HepG2 (cell line): ENCODE results near the gene NRSN2. TPM values are rescaled to one million over a fixed set of nuclear protein-coding genes. Genes with fewer than 3 reads are reported as not detected.

Experiments
- ADNP ChIP-seq: sonication (generic); formaldehyde crosslinking; IDR thresholded peaks from 2 replicates; pipeline ENCODE4 v1.4.0; 2020; ENCODE audit warnings: missing genetic modification reagents
- AGO2 ChIP-seq: fragments of 200-400 bp; formaldehyde crosslinking; optimal IDR thresholded peaks from 2 replicates; pipeline ENCODE3; 2017; ENCODE audit warnings: mild to moderate bottlenecking, low read depth, low read length, moderate library complexity
- ATRX ChIP-seq: sonication (generic); formaldehyde crosslinking; IDR thresholded peaks from 2 replicates; pipeline ENCODE4 v1.4.0; 2020; ENCODE audit warnings: missing genetic modification reagents, borderline replicate concordance
- EEA1 ChIP-seq: sonication (generic); formaldehyde crosslinking; IDR thresholded peaks from 2 replicates; pipeline ENCODE4 v1.5.1; 2020; ENCODE audit warnings: mild to moderate bottlenecking, missing genetic modification reagents, borderline replicate concordance
- EED ChIP-seq: sonication (generic); formaldehyde crosslinking; IDR thresholded peaks from 2 replicates; pipeline ENCODE4 v1.5.0; 2020; ENCODE audit warnings: mild to moderate bottlenecking, missing genetic modification reagents
- HDAC6 ChIP-seq: fragments of 200-600 bp; sonication (generic); IDR thresholded peaks from 2 replicates; pipeline ENCODE4 v1.7.0; 2017; ENCODE audit warnings: mild to moderate bottlenecking, antibody characterized with exemption, low read length, low read depth
- HNRNPLL ChIP-seq: fragments of 200-400 bp; formaldehyde crosslinking; IDR thresholded peaks from 2 replicates; pipeline ENCODE4 v1.6.1; 2017; ENCODE audit warnings: mild to moderate bottlenecking, low read depth, low read length; ENCODE audit not compliant: poor library complexity, severe bottlenecking
- IKZF1 ChIP-seq: fragments of 450-650 bp; IDR thresholded peaks from 2 replicates; pipeline ENCODE4 v1.7.1; 2016
- IKZF5 ChIP-seq: IDR thresholded peaks from 2 replicates; pipeline ENCODE4 v1.6.1; 2018; ENCODE audit warnings: missing genetic modification reagents, mild to moderate bottlenecking, missing compliant biosample characterization
- NCOA2 ChIP-seq: sonication (generic); formaldehyde crosslinking; IDR thresholded peaks from 2 replicates; pipeline ENCODE4 v1.8.0; 2022; ENCODE audit warnings: inconsistent platforms
- PHF8 ChIP-seq: sonication (generic); formaldehyde crosslinking; IDR thresholded peaks from 2 replicates; pipeline ENCODE4 v1.5.0; 2020; ENCODE audit warnings: missing genetic modification reagents
- RXRB ChIP-seq: IDR thresholded peaks from 2 replicates; pipeline ENCODE4 v1.6.1; 2016; ENCODE audit warnings: borderline replicate concordance, missing genetic modification reagents, missing compliant biosample characterization
- TSC22D2 ChIP-seq: sonication (generic); formaldehyde crosslinking; IDR thresholded peaks from 2 replicates; pipeline ENCODE4 v1.5.1; 2020; ENCODE audit warnings: missing genetic modification reagents, mild to moderate bottlenecking, borderline replicate concordance
- YEATS4 ChIP-seq: sonication (generic); formaldehyde crosslinking; IDR thresholded peaks from 2 replicates; pipeline ENCODE4 v1.4.0; 2020; ENCODE audit warnings: missing genetic modification reagents, borderline replicate concordance
- ZEB1 ChIP-seq: IDR thresholded peaks from 2 replicates; pipeline ENCODE4 v1.6.1; 2012; ENCODE audit warnings: mild to moderate bottlenecking, low read depth, inconsistent platforms; ENCODE audit not compliant: insufficient replicate concordance
- ZHX2 ChIP-seq, 2 experiments: sonication (generic) in 1 of 2; formaldehyde crosslinking in 1 of 2; IDR thresholded peaks; 2 replicates each; pipeline versions ENCODE4 v1.6.1 to v1.9.0; 2014 to 2022; ENCODE audit warnings: antibody characterized with exemption in 1 of 2, borderline replicate concordance in 1 of 2, inconsistent platforms in 1 of 2, low read depth in 1 of 2, missing genetic modification reagents in 1 of 2
- ZNF180 ChIP-seq: sonication (generic); formaldehyde crosslinking; IDR thresholded peaks from 2 replicates; pipeline ENCODE4 v1.4.0; 2020; ENCODE audit warnings: low read depth, missing genetic modification reagents, borderline replicate concordance
- ZNF83 ChIP-seq: sonication (generic); formaldehyde crosslinking; IDR thresholded peaks from 2 replicates; pipeline ENCODE4 v1.4.0; 2020; ENCODE audit warnings: missing genetic modification reagents, mild to moderate bottlenecking, borderline replicate concordance
- polyA plus RNA-seq, 8 experiments: library from polyadenylated mRNA; depleted of rRNA in 3 of 8; stranded (reverse) in 7 of 8; unstranded in 1 of 8; fragments of >200 nt; fragmentation: Illumina TruSeq in 4 of 8; extraction: Trizol in 4 of 8; gene quantifications; 2 replicates each; pipeline versions ENCODE4 v1.2.1 to v1.2.3, GENCODE V29; 2011 to 2016; ENCODE audit warnings: low read depth in 4 of 8, missing spikeins in 1 of 8, mixed read lengths in 1 of 8; ENCODE audit not compliant: insufficient read depth in 1 of 8
- total RNA-seq, 5 experiments: library from RNA; depleted of rRNA; stranded (reverse); fragments of >200 nt; fragmentation: Illumina TruSeq; extraction: Trizol; gene quantifications; 2 replicates each; pipeline ENCODE4 v1.2.3, GENCODE V29; 2016; ENCODE audit warnings: low read depth in 1 of 5
- TF ChIP-seq, protein P1 (sequence below): sonication (generic); formaldehyde crosslinking; IDR thresholded peaks from 2 replicates; pipeline ENCODE4 v1.4.0; 2020; ENCODE audit warnings: missing genetic modification reagents
- TF ChIP-seq, protein P2 (sequence below): sonication (generic); formaldehyde crosslinking; IDR thresholded peaks from 2 replicates; pipeline ENCODE4 v1.8.1; 2023; ENCODE audit warnings: mild to moderate bottlenecking, moderate library complexity, missing genetic modification reagents

The NRSN2 gene
- total and polyA plus RNA-seq, 2 of the 13 experiments (the other 11 are each of a cell fraction or from before 2014, with no cell fraction given), result 32.3 to 49.4 TPM

DNA sequence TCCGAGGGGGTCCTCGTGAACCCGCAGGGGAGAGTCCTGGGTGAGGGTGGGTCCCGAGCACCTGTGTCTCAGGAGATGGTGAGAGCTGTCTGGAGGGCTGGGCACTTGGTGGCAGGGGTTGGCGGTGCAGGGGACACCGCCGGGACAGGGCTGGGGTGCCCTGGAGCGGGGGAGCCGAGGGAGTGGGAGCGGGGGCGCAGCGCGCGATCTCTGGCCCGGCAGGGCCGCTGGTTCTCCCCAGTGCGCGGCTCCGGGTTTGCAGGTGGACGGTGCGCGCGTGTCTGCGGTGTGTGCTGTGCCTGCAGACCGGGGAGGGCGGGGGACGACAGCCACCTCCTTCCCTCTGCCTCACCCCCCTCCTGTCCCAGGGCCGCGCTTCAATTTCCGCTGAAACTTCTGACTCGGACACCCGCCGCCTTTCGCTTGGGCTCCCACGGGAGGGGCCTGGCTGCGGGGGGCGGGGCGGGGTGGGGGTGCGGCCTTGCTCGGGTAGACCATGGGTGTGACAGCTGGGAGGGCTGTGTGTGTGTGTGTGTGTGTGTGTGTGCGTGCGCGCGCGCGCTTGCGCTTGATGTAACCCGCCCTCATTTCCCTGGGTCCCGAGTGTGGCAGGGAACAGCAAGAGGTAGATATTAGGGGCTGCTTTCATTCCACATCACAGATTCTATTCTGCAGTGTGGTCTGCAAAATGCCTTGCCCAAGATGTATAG is 34.8 kb downstream of the NRSN2 start (continued):
- TF ChIP-seq ZEB1 (no peak), YEATS4 (CRISPR knock-in tag) (peak; percentile 88), ATRX (CRISPR knock-in tag) (no peak), TSC22D2 (no peak), ZNF180 (CRISPR knock-in tag) (no peak), HDAC6 (no peak), EED (no peak), AGO2 (peak; percentile 95), ADNP (0 out of 2 replicates have a peak, but pooled peaks have one; percentile 54), HNRNPLL (peak; percentile 44), RXRB (CRISPR knock-in tag) (peak; percentile 33), IKZF1 (no peak), ZNF83 (CRISPR knock-in tag) (peak; percentile 71), ZHX2 (IDR thresholded peaks at IDR 0.05; ENCODE audit: low read depth) (no peak), ZHX2 (CRISPR knock-in tag; IDR thresholded peaks at IDR 0.05; ENCODE audit: borderline replicate concordance) (no peak), NCOA2 (CRISPR knock-in tag) (peak; percentile 25; the same call in 1 of the 2 replicates), EEA1 (CRISPR knock-in tag) (peak; percentile 79; the same call in 1 of the 2 replicates), IKZF5 (CRISPR knock-in tag) (peak; percentile 56; the same call in 1 of the 2 replicates), PHF8 (CRISPR knock-in tag) (peak; percentile 61; the same call in 1 of the 2 replicates)
- TF ChIP-seq, protein P1, sequence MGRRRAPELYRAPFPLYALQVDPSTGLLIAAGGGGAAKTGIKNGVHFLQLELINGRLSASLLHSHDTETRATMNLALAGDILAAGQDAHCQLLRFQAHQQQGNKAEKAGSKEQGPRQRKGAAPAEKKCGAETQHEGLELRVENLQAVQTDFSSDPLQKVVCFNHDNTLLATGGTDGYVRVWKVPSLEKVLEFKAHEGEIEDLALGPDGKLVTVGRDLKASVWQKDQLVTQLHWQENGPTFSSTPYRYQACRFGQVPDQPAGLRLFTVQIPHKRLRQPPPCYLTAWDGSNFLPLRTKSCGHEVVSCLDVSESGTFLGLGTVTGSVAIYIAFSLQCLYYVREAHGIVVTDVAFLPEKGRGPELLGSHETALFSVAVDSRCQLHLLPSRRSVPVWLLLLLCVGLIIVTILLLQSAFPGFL, result no peak
- TF ChIP-seq, protein P2, sequence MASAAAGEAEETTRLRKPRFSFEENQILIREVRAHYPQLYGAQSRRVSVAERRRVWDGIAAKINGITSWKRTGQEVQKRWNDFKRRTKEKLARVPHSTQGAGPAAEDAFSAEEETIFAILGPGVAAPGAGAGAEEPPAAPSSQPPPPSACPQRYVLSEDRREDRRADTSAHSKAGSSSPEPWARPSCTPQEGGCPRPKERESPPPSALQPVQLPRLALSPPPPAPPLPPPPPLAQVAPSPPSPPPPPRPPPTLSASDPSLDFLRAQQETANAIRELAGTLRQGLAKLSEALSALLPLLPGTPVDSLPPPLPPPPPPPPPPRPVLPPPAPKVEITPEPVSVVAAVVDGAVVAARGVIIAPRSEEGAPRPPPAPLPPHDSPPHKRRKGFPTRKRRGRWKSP, result peak; percentile 73; the same call in 1 of the 2 replicates
